ENCODE results near the gene KCTD15. TPM values are rescaled to one million over a fixed set of nuclear protein-coding genes. Genes with fewer than 3 reads are reported as not detected.

KCTD15 gene
- total RNA-seq, 1 donor: 13.0 TPM

DNA sequence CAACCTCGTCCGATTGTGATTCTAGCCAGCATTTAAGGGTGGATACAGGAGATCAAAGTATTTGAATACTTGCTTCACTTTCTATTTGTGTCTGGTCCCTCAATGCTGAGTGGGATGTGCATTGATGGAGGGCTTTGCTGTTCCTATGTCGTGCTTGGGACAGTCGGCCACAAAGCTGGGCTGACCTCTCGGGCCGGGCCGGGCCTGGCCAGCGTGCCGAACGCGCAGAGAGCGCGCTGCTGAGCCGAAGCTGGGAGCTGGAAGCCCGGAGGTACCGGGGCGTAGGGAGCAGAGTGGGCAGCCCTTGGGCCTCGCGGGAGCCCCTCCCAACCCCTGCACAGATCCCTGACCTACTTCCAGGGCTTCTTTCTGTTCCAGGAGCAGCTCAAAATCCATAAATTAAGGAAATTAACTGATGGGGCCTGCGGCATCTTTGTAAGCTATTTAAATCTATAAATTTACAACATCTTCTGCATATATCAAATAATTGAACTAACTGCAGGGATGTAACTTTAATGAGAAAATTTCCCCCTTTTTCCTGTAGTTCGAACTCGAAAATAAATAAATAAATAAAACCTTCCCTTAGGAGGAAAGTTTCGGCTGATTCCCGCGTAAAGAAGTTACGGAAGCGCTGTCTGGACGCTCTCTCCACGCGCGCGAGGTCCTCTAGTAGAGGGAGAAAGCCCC, 1.8 kb upstream of the KCTD15 start:
- peak overlapping the region; percentile 78 for H3K4me3 ChIP-seq (ENCODE audit: low read depth, low read length)
- TF ChIP-seq, protein P1, sequence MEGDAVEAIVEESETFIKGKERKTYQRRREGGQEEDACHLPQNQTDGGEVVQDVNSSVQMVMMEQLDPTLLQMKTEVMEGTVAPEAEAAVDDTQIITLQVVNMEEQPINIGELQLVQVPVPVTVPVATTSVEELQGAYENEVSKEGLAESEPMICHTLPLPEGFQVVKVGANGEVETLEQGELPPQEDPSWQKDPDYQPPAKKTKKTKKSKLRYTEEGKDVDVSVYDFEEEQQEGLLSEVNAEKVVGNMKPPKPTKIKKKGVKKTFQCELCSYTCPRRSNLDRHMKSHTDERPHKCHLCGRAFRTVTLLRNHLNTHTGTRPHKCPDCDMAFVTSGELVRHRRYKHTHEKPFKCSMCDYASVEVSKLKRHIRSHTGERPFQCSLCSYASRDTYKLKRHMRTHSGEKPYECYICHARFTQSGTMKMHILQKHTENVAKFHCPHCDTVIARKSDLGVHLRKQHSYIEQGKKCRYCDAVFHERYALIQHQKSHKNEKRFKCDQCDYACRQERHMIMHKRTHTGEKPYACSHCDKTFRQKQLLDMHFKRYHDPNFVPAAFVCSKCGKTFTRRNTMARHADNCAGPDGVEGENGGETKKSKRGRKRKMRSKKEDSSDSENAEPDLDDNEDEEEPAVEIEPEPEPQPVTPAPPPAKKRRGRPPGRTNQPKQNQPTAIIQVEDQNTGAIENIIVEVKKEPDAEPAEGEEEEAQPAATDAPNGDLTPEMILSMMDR (IDR thresholded peaks at IDR 0.05; ENCODE audit: insufficient read depth, low read depth, low read length): no peak
- DNase-seq (ENCODE audit: low read depth): peak; percentile 12

DNA sequence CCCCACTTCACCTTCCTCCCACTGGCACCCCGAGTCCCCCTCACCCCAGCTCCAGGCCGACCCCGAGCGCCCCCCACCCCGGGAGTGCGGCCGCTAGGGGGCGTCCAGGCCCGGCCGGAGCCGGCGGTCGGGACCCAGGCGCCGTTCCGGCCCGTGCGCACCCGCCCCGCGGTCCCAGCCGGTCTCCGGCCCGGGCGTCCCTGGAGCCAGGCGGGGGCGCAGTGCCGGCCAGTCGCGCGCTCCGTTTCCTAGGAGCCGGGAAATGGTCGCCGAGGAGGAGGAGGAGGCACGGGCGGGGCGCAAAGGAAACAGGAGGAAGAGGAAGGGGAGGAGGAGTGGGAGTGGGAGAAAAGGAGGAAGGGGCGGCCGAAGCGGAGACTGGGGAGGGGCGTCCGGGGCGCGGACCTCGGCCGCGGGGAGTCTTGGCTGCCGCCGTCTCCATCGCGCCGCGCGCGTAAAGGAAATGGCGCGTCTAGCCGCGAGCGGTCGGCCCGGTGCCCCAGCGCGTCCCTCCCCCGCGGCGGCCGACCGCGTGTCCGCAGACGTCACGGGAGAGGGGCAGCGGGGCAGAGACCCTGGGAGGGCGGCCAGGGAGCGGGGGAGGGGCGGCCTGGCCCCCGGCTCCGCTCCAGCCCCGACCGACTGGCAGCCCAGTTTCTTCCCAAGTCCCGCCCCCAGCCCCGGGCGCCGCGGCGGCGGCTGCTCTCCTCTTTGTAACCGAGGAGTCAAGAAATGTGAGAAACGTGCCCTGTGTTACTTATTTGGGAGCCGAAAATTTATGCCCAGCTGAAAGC, 1.1 kb upstream of the KCTD15 start:
- peak overlapping the region; percentile 78 for H3K4me3 ChIP-seq (ENCODE audit: low read depth, low read length)
- TF ChIP-seq, protein P1 (IDR thresholded peaks at IDR 0.05; ENCODE audit: insufficient read depth, low read depth, low read length): peak; percentile 69
- DNase-seq (ENCODE audit: low read depth): peak; percentile 89

DNA sequence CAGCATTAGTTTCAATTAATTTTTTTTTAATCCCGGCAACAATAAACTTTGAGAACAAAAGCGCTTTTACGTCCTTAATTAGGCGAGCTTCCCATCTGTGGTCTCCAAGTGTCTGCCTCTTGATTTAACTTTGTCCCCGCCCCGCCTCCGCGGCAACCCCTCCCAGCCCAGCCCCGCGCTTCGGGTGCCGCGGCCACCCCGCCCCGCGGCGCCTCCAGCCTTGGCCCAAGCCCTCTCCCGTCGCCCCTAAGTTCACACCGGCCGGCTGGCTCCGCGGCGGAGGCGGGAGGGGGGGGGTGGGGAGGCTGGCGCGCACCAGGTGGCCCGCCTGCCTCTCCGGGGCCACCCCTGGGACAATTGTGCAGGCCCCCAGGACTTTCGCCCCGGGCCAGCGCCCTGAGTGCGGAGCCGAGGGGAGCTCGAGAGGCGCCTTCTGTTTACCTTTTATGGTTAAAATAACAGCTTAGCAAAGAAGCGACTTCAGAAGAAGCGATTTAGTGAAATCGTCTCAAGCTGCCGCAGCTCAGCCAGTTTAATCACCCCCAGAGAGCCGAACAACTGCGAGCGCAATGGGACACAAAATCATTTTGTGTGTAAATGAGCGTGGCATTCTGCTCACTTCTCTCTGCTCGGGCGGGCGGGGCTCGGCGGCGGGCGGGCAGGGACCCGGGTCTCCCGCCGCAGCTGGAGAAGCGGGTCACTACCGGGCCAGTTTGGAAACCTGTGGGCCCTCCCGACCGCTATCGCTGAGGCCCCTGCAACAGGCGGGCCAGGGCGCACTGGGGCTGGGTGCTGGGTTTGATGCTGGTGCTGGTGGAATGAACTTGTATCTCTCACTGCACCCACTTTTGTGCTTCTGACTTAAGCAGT, 1.4 kb downstream of the KCTD15 start:
- DNase-seq (ENCODE audit: low read depth): peak; percentile 64
- H3K4me3 ChIP-seq (ENCODE audit: low read depth, low read length): peak overlapping the region; percentile 78
- TF ChIP-seq, protein P1 (IDR thresholded peaks at IDR 0.05; ENCODE audit: insufficient read depth, low read depth, low read length): no peak

DNA sequence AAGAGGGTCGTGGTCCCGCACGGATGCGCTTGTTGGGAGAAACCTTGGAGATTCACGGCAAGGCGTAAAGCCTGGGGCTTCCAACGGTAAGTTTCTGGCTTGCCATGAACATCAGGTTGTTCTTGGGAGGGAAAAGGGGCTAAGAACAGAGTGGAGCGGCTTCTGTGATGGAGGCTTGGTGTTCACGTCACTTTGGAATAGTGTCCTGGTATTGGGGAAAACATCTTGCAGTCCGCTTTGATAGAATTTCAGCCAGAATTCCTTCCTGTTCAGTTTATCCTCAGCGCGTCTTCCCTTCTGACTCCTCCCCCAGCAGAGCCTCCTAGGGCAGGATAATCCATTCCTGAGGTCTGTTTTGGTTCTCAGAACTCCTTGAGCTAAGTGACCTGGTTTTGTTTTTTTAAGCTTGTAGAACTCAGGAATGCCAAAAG, 2.0 kb downstream of the KCTD15 start:
- peak overlapping the region; percentile 78 for H3K4me3 ChIP-seq (ENCODE audit: low read depth, low read length)
- TF ChIP-seq, protein P1 (IDR thresholded peaks at IDR 0.05; ENCODE audit: insufficient read depth, low read depth, low read length): no peak
- DNase-seq (ENCODE audit: low read depth): peak; percentile 58

DNA sequence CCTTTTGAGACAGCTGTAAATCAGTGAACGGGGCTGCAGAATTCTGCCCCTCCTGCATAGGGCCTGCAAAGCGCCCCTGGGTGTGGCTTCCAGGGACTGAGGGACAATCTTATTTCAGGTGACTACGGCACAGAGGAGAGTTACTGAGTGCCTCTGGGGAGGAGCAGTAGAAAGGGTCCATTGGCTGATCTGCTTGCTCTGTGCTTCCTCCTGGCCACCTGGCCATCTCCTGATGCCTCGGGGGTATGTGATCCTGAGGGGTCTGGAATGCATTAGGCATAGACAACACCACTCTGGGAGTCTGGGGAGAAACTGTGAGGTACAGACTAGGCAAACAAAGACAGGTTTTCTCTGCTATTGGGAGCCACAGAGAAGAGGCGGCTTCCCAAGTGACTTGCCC, 2.8 kb downstream of the KCTD15 start:
- TF ChIP-seq, protein P1 (IDR thresholded peaks at IDR 0.05; ENCODE audit: insufficient read depth, low read depth, low read length): no peak
- H3K4me3 ChIP-seq (ENCODE audit: low read depth, low read length): no peak overlapping the region
- DNase-seq (ENCODE audit: low read depth): no peak

DNA sequence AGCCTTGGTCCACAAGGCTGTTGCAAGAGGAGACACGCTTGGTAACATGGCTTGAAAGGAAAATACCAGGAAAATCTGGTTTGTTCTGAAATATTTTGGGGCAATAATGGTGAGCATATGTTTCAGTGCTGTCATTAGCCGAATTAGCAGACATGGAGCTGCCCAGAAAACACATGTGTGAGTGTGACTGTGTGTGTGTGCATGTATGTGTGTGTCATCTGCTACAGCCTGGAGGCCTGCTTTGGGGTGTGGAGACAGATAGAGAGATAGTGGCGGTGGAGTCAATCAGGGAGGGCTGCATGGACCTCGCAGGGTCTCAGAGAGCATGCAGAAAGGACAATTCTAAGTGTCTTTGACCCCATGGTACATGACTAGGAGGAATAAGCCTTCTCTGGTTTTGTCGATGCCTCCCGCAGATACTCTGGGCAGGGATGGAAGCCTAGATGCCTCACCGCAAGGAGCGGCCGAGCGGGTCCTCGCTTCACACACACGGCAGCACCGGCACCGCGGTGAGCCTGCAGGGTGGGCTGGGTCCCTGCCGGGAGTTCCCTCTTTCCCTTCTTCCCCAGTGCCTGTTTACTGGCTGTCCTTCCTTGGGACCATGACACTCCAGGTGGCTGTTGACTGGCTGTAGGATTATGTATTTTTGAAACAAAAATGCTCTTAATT, 3.5 kb downstream of the KCTD15 start:
- H3K4me3 ChIP-seq (ENCODE audit: low read depth, low read length): no peak overlapping the region
- DNase-seq (ENCODE audit: low read depth): no peak
- TF ChIP-seq, protein P1 (IDR thresholded peaks at IDR 0.05; ENCODE audit: insufficient read depth, low read depth, low read length): no peak

Data from fibroblast of villous mesenchyme (primary cell).